Neuronal stem cell (in vitro differentiated cells): ENCODE measurements around the gene UFD1.

Source experiments
- DNase-seq: peaks from one replicate; pipeline ENCODE4 v3.0.0-alpha.2; 2013; ENCODE audit warnings: low spot score
- H2AFZ ChIP-seq: one replicate; pipeline ENCODE4 v1.6.1; 2013; ENCODE audit warnings: mild to moderate bottlenecking, low read length, inconsistent platforms
- H2AK5ac ChIP-seq: 2 replicates; pipeline ENCODE4 v1.6.1; 2013; ENCODE audit warnings: low read depth, mild to moderate bottlenecking, inconsistent platforms, low read length, moderate library complexity, mixed read lengths
- H2BK120ac ChIP-seq: 2 replicates; pipeline ENCODE4 v1.6.1; 2013; ENCODE audit warnings: low read depth, mild to moderate bottlenecking, inconsistent platforms, low read length, moderate library complexity, mixed read lengths
- H2BK12ac ChIP-seq: one replicate; pipeline ENCODE4 v1.6.1; 2013; ENCODE audit warnings: low read length, inconsistent platforms
- H2BK15ac ChIP-seq: 2 replicates; pipeline ENCODE4 v1.6.1; 2013; ENCODE audit warnings: mild to moderate bottlenecking, low read length, inconsistent platforms, mixed read lengths
- H2BK5ac ChIP-seq: one replicate; pipeline ENCODE4 v1.6.1; 2013; ENCODE audit warnings: inconsistent platforms, mild to moderate bottlenecking, low read length, moderate library complexity
- H3K14ac ChIP-seq: one replicate; pipeline ENCODE4 v1.6.1; 2013; ENCODE audit warnings: low read length, inconsistent platforms
- H3K18ac ChIP-seq: 2 replicates; pipeline ENCODE4 v1.6.1; 2013; ENCODE audit warnings: low read length, inconsistent platforms
- H3K23ac ChIP-seq: 2 replicates; pipeline ENCODE4 v1.6.1; 2013; ENCODE audit warnings: low read depth, mild to moderate bottlenecking, mixed read lengths, low read length, inconsistent platforms; ENCODE audit not compliant: poor library complexity
- H3K27ac ChIP-seq: replicated peaks from 3 replicates; pipeline ENCODE4 v1.5.1; 2013; ENCODE audit warnings: low read length, inconsistent platforms
- H3K27me3 ChIP-seq, 3 experiments: 2 replicates each; pipeline ENCODE4 v1.6.1; 2013; ENCODE audit warnings: low read length in 3 of 3, mild to moderate bottlenecking in 2 of 3, inconsistent platforms in 1 of 3, low read depth in 1 of 3, mixed read lengths in 1 of 3, moderate library complexity in 1 of 3; ENCODE audit not compliant: control insufficient read depth in 3 of 3, insufficient read depth in 3 of 3
- H3K36me3 ChIP-seq, 2 donors: replicated peaks in 1 of 2; 2 replicates each; pipeline ENCODE4 v1.6.1; 2013; ENCODE audit warnings: low read length in 2 of 2; ENCODE audit not compliant: control insufficient read depth in 2 of 2, insufficient read depth in 2 of 2
- H3K4ac ChIP-seq: 2 replicates; pipeline ENCODE4 v1.6.1; 2013; ENCODE audit warnings: inconsistent platforms, mild to moderate bottlenecking, low read length, moderate library complexity
- H3K4me1 ChIP-seq, 2 donors: 1 replicate in 1 of 2; 2 replicates in 1 of 2; pipeline ENCODE4 v1.6.1; 2013; ENCODE audit warnings: low read length in 2 of 2, low read depth in 1 of 2; ENCODE audit not compliant: control insufficient read depth in 2 of 2, insufficient read depth in 1 of 2
- H3K4me2 ChIP-seq: one replicate; pipeline ENCODE4 v1.6.1; 2013; ENCODE audit warnings: mild to moderate bottlenecking, low read length, inconsistent platforms; ENCODE audit not compliant: insufficient read depth, poor library complexity, severe bottlenecking
- H3K4me3 ChIP-seq, 2 donors: 2 replicates each; pipeline ENCODE4 v1.5.1; 2013; ENCODE audit warnings: low read length in 2 of 2, mild to moderate bottlenecking in 2 of 2, inconsistent platforms in 1 of 2, moderate library complexity in 1 of 2
- H3K79me1 ChIP-seq: one replicate; pipeline ENCODE4 v1.6.1; 2013; ENCODE audit warnings: low read depth, mild to moderate bottlenecking, inconsistent platforms, low read length, moderate library complexity
- H3K9ac ChIP-seq: one replicate; pipeline ENCODE4 v1.6.1; 2013; ENCODE audit warnings: mild to moderate bottlenecking, low read depth, low read length, inconsistent platforms; ENCODE audit not compliant: poor library complexity
- H3K9me3 ChIP-seq, 2 donors: replicated peaks in 1 of 2; 2 replicates each; pipeline versions ENCODE3 to v1.6.1; 2013; ENCODE audit warnings: low read length in 2 of 2, mild to moderate bottlenecking in 2 of 2, inconsistent platforms in 1 of 2, low read depth in 1 of 2, mixed read lengths in 1 of 2, moderate library complexity in 1 of 2; ENCODE audit not compliant: control insufficient read depth in 2 of 2, insufficient read depth in 1 of 2
- H4K8ac ChIP-seq: one replicate; pipeline ENCODE4 v1.6.1; 2013; ENCODE audit warnings: low read depth, mild to moderate bottlenecking, inconsistent platforms, low read length, moderate library complexity
- H4K91ac ChIP-seq: one replicate; pipeline ENCODE4 v1.6.1; 2013; ENCODE audit warnings: low read length, low read depth, mild to moderate bottlenecking, inconsistent platforms; ENCODE audit not compliant: poor library complexity
- WGBS, 2 donors: extraction: QIAGEN DNeasy Blood & Tissue Kit; methylation state at CpG; one replicate each; pipeline ENCODE4 v1.1.7; 2013; ENCODE audit warnings: missing lambda C conversion rate in 2 of 2, mixed read lengths in 1 of 2; ENCODE audit not compliant: insufficient read length in 2 of 2, insufficient replicate concordance in 1 of 2; ENCODE audit errors: extremely low coverage in 2 of 2; 5-methylcytosine and 5-hydroxymethylcytosine counted together

The UFD1 gene

GRCh38 chr22:19405133-19405532, 73.9 kb downstream of the UFD1 start:
- H3K9ac ChIP-seq: no peak overlapping the region
- H3K4ac ChIP-seq: no peak overlapping the region
- H3K4me1 ChIP-seq: no peaks in the 10 kb centered on the region
- H2BK5ac ChIP-seq: no peak overlapping the region
- no peaks in the 10 kb centered on the region for H3K27me3 ChIP-seq
- H4K8ac ChIP-seq: no peak overlapping the region
- H3K14ac ChIP-seq: no peak overlapping the region
- H3K4me2 ChIP-seq: no peak overlapping the region
- no peak overlapping the region for H3K23ac ChIP-seq
- no peak overlapping the region for H2AFZ ChIP-seq
- DNase-seq: no peak
- WGBS, 2 donors: no CpG with 5 or more reads among the region's 4 CpGs
- H4K91ac ChIP-seq: no peak overlapping the region
- no peak overlapping the region for H2BK120ac ChIP-seq
- no peak overlapping the region for H2BK12ac ChIP-seq
- peaks cover 42 to 97% of the 10 kb centered on the region in 2 donors for H3K36me3 ChIP-seq
- H3K4me3 ChIP-seq: no peak overlapping the region
- H3K79me1 ChIP-seq: no peaks in the 10 kb centered on the region
- H2BK15ac ChIP-seq: no peak overlapping the region
- H3K18ac ChIP-seq: no peak overlapping the region
- H2AK5ac ChIP-seq: no peak overlapping the region
- H3K27ac ChIP-seq: no peak overlapping the region
- H3K9me3 ChIP-seq: no peaks in the 10 kb centered on the region

- Histone ChIP-seq H2BK120ac (no peak overlapping the region), H3K9ac (no peak overlapping the region), H4K91ac (no peak overlapping the region), H2AK5ac (no peak overlapping the region), H3K36me3 (peaks cover 38 to 96% of the 10 kb centered on the region in 2 donors), H3K4me1 (no peaks in the 10 kb centered on the region), H2BK5ac (no peak overlapping the region), H2AFZ (no peak overlapping the region), H3K4me2 (no peak overlapping the region), H2BK12ac (no peak overlapping the region), H3K4me3 (no peak overlapping the region), H4K8ac (no peak overlapping the region), H3K9me3 (no peaks in the 10 kb centered on the region), H3K14ac (no peak overlapping the region), H3K79me1 (no peaks in the 10 kb centered on the region), H3K23ac (no peak overlapping the region), H3K4ac (no peak overlapping the region), H3K27ac (no peak overlapping the region), H3K27me3 (no peaks in the 10 kb centered on the region), H2BK15ac (no peak overlapping the region), H3K18ac (no peak overlapping the region)
- no CpG with 5 or more reads among the region's 3 CpGs for WGBS, 2 donors
- DNase-seq: no peak
These were observed 74.3 kb downstream of the UFD1 start for GRCh38 chr22:19404676-19405075.

GRCh38 chr22:19402642-19403191, 76.3 kb downstream of the UFD1 start:
- no peak overlapping the region for H3K18ac ChIP-seq
- H3K4ac ChIP-seq: no peak overlapping the region
- H4K8ac ChIP-seq: no peak overlapping the region
- no peak overlapping the region for H2AFZ ChIP-seq
- H3K36me3 ChIP-seq: peaks cover 34 to 96% of the 10 kb centered on the region in 2 donors
- H3K14ac ChIP-seq: no peak overlapping the region
- H3K9ac ChIP-seq: no peak overlapping the region
- DNase-seq: no peak
- H3K4me2 ChIP-seq: no peak overlapping the region
- H3K23ac ChIP-seq: no peak overlapping the region
- H3K27me3 ChIP-seq: no peaks in the 10 kb centered on the region
- no peak overlapping the region for H4K91ac ChIP-seq
- no peak overlapping the region for H2BK5ac ChIP-seq
- H2BK120ac ChIP-seq: no peak overlapping the region
- no peaks in the 10 kb centered on the region for H3K9me3 ChIP-seq
- no peak overlapping the region for H2BK15ac ChIP-seq
- H2BK12ac ChIP-seq: no peak overlapping the region
- no peak overlapping the region for H2AK5ac ChIP-seq
- no peak overlapping the region for H3K4me3 ChIP-seq
- no CpG with 5 or more reads among the region's 4 CpGs for WGBS, 2 donors
- H3K27ac ChIP-seq: no peak overlapping the region
- H3K79me1 ChIP-seq: peaks cover 2% of the 10 kb centered on the region
- H3K4me1 ChIP-seq: no peaks in the 10 kb centered on the region

DNA sequence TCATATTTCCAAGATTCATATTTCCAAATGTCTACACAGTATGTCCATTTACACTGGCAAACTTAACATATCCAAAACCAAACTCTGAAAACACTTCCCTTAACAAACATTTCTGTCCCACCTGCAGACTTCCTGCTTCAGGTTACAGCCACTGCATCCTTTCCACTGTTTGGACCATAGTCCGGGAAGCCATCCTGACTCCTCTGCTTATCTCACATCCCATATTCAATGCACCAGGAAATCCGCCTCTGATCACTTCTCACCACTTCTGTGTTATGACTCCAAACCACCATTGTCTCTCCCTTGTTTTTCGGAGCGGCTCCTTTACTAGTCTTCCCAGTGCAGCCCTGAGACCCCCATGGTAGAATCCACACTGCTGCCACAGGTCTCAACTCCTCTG, 77.5 kb downstream of the UFD1 start:
- no peak overlapping the region for H2BK5ac ChIP-seq
- H3K27me3 ChIP-seq: no peaks in the 10 kb centered on the region
- DNase-seq: no peak
- H3K23ac ChIP-seq: no peak overlapping the region
- no peak overlapping the region for H2BK120ac ChIP-seq
- H3K4me1 ChIP-seq: no peaks in the 10 kb centered on the region
- H3K27ac ChIP-seq: no peak overlapping the region
- H3K9ac ChIP-seq: no peak overlapping the region
- H3K4me2 ChIP-seq: no peak overlapping the region
- WGBS, 2 donors: no CpG with 5 or more reads among the region's 4 CpGs
- no peak overlapping the region for H4K8ac ChIP-seq
- H3K4ac ChIP-seq: no peak overlapping the region
- H3K18ac ChIP-seq: no peak overlapping the region
- no peak overlapping the region for H2BK12ac ChIP-seq
- H4K91ac ChIP-seq: no peak overlapping the region
- H3K9me3 ChIP-seq: no peaks in the 10 kb centered on the region
- no peak overlapping the region for H2AFZ ChIP-seq
- H3K79me1 ChIP-seq: peaks cover 2% of the 10 kb centered on the region
- H3K36me3 ChIP-seq: peaks cover 35 to 96% of the 10 kb centered on the region in 2 donors
- no peak overlapping the region for H3K4me3 ChIP-seq
- no peak overlapping the region for H2BK15ac ChIP-seq
- no peak overlapping the region for H3K14ac ChIP-seq
- no peak overlapping the region for H2AK5ac ChIP-seq
